HFF-Myc (cell line): Measurements from ENCODE around the gene MTX1.

Source experiments
- DNase-seq: peaks from one replicate; pipeline ENCODE4 v3.0.0-alpha.2; 2011; ENCODE audit warnings: low read depth; ENCODE audit errors: extremely low read depth
- H3K4me3 ChIP-seq: replicated peaks from 2 replicates; pipeline ENCODE4 v1.5.1; 2011; ENCODE audit warnings: low read depth, mild to moderate bottlenecking, control low read depth, low read length
- TF ChIP-seq, protein P1 (sequence below): IDR thresholded peaks from 2 replicates; pipeline ENCODE4 v1.5.1; 2012; ENCODE audit warnings: mild to moderate bottlenecking, low read depth, low read length, control low read depth; ENCODE audit errors: missing control alignments

Gene MTX1

DNA sequence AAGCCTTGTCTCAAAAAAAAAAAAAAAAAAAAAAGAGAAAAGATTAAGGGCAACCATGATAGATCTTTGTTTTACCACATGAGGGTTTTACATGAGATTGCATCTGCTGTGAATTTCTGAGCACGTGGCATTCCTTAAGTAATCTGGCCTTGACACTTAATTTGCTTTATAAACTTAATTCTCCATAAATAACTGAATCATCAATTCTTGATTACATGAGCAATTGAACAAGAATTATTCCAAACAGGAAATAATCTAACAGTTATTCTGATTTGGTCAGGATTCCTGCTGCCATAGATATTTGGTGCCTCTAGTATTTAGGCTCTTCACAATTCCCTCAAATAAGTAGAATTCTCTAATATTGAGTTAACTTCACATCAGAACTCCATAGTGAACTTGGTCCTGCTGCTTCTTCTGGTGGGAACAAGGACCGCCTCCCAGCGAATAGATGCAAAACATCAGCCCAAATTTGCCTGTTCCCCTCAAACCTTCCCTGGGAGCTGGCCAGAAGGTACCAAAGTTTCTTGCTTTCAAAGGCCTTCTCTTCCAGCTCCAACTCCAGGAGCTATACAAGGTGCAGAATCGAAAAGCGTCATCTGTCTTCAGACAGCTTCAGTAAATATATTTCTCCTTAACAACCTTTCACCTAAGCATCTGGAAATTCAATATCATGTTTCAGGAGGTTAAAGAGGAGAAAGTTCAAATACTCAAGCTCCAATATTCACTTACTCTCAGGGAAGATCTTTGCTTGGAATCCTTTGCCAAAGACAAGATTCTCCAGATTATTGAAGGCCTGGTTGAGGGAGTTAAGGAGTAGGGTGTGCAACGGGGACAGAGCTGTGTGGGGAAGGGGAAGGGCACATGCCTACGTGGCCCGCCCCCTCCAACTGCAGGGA, 36.4 kb upstream of the MTX1 start:
- peak overlapping the region; percentile 91 for H3K4me3 ChIP-seq
- DNase-seq = no peak
- TF ChIP-seq, protein P1, sequence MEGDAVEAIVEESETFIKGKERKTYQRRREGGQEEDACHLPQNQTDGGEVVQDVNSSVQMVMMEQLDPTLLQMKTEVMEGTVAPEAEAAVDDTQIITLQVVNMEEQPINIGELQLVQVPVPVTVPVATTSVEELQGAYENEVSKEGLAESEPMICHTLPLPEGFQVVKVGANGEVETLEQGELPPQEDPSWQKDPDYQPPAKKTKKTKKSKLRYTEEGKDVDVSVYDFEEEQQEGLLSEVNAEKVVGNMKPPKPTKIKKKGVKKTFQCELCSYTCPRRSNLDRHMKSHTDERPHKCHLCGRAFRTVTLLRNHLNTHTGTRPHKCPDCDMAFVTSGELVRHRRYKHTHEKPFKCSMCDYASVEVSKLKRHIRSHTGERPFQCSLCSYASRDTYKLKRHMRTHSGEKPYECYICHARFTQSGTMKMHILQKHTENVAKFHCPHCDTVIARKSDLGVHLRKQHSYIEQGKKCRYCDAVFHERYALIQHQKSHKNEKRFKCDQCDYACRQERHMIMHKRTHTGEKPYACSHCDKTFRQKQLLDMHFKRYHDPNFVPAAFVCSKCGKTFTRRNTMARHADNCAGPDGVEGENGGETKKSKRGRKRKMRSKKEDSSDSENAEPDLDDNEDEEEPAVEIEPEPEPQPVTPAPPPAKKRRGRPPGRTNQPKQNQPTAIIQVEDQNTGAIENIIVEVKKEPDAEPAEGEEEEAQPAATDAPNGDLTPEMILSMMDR = no peak

DNA sequence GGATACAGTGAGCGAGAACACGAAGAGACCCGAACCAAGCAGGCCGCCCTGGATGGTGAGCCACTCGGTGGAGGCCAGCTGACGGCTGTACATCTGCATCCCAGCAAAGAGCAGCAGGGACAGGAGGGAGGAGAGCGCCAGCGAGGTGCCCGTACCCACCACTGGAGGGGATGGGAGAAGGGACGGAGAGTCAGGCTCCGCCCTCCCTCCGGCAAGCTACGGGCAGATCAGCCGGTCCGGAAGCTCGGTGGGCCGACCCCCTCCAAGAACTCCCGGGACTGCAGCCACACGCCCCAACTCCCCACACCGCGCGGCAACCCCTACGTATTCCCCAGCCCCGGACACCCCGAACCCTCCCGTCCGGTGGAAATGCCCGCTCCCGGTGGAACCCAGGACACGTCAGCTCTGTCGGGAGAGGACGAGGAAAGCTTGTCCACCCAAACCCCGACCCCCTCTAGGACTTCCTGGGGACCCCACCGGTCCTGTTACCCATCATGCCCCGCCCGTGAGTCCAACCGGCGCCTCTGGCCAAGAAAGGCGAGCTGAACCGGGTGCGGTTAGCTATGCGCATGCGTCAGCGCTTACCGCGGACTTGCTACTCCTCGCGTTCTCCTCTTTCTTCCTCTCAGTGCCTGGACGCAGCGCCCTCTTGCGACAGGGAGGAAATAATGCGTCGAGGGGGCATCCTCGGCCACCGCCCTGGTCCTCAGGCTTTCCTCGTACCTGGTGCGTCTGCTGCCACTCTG, 35.6 kb upstream of the MTX1 start, which contains the start of gene KRTCAP2:
Gene KRTCAP2 (minus strand): TSS at position 573 of the 746 bp plus-strand sequence. CDS start 80 bp downstream, at position 493.
- TF ChIP-seq, protein P1 = peak; percentile 92
- H3K4me3 ChIP-seq = peak within 1 kb of the TSS; percentile 91
- peak; percentile 90 for DNase-seq

DNA sequence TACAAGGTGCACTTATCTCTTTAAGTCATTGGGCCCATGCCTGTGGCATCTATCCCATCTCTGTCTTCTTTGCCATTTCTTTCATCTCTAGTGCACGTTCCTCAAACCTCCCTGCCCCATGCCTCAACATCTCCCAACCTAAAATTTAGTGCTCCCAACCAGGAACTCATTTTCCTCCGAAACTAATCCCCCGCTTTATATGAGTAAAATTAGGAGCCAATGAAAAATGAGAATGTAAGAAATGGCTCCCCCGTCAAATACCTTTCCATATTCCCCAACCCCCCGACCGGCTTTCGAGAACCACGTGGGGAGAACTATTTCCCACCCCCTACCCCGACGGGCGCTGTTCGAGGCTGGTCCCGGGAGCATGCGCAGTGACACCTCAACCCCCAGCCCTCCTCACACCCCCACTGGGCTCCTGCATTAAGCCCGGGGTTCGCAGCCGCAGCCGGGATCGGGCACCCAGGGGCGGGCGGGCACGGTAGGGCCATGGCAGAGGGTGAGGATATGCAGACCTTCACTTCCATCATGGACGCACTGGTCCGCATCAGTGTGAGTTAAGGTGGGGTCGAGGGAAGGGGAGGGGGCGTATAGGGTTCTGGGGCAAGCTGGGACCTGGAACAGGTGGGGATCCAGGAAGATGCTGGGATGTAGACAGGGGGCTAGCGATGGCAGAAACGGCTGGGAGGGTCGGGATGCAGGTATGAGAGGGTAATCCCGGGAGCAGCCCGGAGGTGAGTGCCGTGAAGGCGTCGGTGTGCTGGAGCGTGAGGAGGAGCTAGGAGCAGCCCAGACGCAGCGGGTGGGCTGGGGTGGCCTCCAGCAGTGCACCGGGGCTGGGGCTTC, 34.8 kb upstream of the MTX1 start, which contains the start of gene TRIM46:
Gene TRIM46 (plus strand): TSS at position 372 of the 846 bp plus-strand sequence. CDS start 118 bp downstream, at position 490.
- TF ChIP-seq, protein P1 = no peak
- DNase-seq = no peak
- peak within 1 kb of the TSS; percentile 91 for H3K4me3 ChIP-seq

DNA sequence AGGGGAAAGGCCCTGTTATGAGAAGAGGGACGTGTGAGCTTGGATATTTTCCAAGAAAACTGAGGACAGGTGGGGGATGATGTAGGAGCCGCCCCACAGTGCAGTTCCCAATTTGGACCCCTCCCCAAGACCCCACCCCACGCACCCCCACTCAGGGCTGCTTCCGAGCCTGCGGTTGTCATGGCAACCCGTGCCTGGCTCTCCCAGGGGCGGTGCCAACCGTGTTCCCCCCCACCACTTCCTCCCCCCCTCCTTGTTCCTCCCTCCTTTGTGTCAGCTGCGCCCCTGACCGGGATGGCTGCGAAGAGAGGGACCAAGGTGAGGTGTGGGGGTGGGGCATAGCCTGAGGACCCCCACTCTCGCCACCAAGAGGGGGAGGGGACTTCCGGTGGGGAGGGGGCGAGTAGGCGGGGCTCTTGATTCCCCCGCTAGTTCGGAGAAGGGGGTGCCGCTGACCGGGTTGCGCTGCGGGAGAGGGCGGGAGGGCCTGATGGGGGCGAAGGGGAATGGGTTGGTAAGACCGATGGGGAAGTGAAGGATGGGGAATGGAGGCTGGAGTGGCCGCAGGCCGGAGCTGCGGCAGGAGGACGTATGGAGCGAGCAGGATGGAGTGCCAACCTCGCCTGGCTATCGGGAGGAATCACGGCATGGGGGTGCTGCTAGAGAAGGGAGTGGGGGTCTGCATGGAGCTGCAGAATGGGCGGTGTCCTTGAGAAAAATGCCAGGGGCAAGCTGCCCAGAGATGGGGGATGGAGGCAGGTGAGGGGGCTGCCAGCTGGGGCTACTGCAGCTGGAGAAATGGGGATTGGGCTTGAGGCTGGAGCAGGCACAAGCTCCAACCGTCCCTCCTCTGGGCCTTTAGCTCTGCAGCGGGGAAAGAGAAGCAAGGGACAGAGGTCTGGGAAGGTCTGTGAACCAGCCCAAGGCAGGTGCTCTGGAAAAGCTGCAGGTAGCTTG, 33.9 kb upstream of the MTX1 start:
- no peak for DNase-seq
- TF ChIP-seq, protein P1 = no peak
- peak overlapping the region; percentile 91 for H3K4me3 ChIP-seq

DNA sequence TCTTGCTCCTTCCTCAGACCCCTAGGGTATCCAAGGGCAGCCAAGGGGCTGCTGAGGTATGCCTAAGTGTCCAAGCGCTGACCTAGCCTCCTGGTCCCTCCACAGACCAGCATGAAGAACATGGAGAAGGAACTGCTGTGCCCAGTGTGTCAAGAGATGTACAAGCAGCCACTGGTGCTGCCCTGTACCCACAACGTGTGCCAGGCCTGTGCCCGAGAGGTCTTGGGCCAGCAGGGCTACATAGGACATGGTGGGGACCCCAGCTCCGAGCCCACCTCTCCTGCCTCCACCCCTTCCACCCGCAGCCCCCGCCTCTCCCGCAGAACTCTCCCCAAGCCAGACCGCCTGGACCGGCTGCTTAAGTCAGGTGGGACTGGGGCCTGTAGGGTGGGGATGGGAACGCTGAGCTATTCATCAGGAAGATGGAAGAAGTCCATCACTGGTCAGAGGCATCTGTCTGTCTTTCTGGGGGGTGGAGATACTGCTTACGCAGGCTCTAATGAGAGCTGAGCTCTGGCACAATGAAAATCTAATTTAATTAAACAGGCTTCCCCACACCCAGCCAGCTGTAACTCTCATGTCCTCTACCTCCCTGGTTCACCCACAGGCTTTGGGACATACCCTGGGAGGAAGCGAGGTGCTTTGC, 33.1 kb upstream of the MTX1 start:
- TF ChIP-seq, protein P1 = no peak
- no peak overlapping the region for H3K4me3 ChIP-seq
- DNase-seq = no peak
